Raji (cell line): Measurements from ENCODE around the gene CYFIP2.

Experiments used
- POLR2A ChIP-seq: IDR thresholded peaks from 2 replicates; pipeline ENCODE4 v1.6.1; 2011; ENCODE audit warnings: low read depth, low read length, control low read depth; ENCODE audit not compliant: insufficient read depth

CYFIP2 gene

GRCh38 chr5:157290156-157290980 is 24.4 kb downstream of the CYFIP2 start:
- TF ChIP-seq POLR2A: no peak

DNA sequence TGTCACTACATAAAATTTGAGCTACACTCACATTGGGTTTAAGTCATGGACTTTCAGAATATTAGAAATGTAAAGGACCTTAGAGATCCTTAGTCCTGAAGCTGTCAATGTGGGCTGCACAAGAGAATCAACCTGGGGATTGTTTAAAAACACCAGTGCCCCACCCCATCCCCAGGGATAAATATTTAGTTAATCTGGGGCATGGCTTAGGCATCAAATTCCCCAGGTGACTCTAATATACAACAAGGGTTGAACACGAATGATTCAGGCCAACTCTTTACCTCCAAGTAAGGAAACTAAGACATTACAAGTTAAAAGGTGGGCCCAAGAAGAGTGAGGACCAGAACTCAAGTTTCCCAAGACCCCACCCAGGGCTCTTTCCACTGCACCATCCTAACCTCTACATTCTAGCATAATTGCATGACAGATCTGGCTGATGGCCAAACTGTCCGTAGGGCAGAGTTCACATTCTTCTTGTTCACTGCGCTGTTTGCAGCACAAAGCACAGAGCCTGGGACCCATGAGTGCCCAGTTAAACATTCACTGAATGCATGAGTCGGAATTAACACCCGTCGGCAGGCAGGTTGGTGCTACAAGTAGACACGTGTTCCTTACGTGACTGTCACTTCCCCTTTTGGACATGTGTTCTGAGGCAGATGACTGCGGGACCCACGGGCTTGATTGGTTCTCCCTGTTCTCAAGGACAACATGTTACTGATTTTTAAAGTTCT is 25.2 kb downstream of the CYFIP2 start:
- no peak for TF ChIP-seq POLR2A

- no peak for TF ChIP-seq POLR2A
Measured at GRCh38 chr5:157292599-157292998, 26.7 kb downstream of the CYFIP2 start.

- no peak for TF ChIP-seq POLR2A
Measured at GRCh38 chr5:157294407-157295091, 28.6 kb downstream of the CYFIP2 start.

DNA sequence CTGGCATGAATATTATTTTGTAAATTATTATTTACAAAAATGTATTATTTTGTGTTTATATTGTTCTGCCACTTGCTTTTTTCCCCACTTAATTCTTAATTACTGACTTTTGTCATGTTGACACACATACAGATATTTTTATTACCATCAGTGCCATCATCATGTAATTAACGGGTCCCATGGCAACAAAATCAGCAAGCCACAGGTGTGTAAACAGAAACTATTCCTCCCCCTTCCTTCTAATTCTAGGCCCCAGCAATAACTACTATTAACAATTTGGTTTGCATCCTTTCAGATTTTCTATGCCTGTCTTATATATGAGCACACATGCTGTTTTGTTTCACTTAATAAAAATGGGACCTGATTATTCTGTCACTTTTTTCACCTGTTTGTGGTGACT is 29.3 kb downstream of the CYFIP2 start:
- TF ChIP-seq POLR2A: no peak

- TF ChIP-seq POLR2A: no peak
Measured at GRCh38 chr5:157300564-157300963, 34.6 kb downstream of the CYFIP2 start.

DNA sequence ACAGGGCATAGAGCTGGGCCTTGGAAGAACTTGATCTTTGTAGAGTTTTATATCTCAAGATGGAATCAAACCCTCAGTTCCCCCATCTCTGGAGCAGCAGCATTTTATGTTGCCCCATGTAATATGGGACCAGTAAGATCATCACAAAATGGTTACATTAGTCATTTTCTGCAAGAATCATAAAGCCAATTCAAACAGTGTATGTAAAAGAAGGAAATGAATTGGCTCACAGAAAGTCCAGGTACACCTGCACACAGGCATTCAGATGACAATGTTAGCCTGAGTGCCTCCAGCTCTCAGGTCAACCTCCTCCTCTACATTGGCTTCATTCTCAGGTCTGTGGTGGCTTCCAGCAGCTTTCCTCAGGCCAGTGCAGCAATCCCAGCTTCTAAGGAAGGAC is 35.1 kb downstream of the CYFIP2 start:
- TF ChIP-seq POLR2A: no peak

DNA sequence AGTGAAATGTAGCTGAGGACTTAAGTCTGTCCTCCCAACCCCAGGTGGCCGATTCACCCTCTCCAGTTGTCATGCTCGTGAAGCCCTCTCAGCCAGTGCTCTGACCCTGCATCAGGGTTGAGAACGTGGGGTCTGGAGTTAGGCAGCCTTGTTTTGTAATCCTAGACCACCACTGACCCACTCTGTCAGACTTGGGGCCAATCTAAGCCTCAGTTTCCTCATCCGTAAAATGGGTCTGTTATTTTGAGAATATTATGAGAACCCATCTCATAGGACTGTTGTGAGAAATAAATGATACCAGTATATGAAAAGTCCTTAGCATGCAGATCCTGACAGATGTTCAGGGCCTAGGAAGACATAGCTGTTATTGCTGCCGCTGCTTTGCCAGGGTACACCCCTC is 37.1 kb downstream of the CYFIP2 start:
- no peak for TF ChIP-seq POLR2A

DNA sequence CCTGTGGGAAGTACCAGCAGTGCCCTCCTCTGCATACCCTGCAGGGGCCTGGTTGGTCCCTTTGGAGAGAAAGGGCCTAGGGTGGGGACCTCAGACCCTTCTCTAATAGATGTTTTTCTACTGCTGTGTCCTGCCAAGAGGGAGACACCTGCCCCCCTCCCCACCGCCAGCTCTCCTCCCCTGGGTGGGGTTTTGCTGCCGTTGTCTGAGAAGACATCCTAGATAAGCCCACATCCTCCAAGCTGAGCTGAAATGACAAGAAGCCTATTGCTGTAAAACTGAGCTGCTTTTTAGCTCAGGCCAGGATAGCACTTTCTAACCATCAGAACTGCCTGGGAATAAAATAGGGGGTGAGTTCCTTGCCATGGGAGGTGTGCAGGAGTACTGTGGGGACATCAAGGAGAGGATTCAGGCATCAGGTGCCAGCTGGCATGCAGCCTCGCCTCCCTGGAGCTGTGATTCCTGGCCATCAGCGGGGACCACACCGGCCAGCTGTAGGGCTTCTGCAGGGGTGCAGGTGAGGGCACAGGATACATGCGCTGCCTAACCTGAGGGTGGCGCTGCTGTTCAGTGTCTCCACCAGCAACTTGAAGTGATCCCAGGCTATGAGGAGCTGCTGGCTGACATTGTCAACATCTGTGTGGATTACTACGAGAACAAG is 37.9 kb downstream of the CYFIP2 start:
- TF ChIP-seq POLR2A: no peak

GRCh38 chr5:157306081-157306480 is 40.2 kb downstream of the CYFIP2 start:
- no peak for TF ChIP-seq POLR2A

DNA sequence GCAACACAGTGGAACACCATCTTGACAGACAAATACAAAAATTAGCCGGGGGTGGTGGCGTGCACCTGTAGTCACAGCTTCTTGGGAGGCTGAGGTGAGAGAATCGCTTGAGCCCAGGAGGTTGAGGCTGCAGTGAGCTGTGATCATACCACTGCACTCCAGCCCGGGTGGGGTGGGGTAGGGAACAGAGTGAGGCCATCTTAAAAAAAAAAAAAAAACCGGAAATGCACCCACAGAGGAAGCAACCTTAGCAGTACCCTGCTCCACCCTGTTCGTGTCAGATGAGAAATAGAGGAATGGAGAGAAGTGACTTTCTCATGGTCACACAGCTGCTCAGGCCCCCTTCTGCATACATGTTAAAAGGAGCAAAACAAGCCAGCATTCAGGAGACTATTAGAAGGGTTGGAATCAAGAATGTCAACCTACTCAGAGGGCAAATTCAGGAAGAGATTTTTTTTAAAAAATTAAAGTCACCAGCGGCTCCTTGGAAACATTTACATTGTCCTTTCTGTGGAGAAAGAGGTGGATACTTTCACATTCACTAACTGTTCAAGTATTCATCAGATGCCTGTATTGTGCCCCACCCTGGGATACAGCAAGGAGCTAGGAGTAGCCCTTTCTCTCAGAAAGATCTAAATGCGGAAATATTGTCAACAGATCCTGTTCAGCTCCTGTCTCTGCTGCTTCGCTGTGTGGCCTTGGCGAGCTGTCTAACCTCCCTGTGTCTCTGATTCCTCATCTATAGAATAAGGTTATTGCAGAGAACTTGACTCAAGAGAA is 41.0 kb downstream of the CYFIP2 start:
- TF ChIP-seq POLR2A: no peak

GRCh38 chr5:157308836-157309465 is 43.0 kb downstream of the CYFIP2 start:
- no peak for TF ChIP-seq POLR2A

DNA sequence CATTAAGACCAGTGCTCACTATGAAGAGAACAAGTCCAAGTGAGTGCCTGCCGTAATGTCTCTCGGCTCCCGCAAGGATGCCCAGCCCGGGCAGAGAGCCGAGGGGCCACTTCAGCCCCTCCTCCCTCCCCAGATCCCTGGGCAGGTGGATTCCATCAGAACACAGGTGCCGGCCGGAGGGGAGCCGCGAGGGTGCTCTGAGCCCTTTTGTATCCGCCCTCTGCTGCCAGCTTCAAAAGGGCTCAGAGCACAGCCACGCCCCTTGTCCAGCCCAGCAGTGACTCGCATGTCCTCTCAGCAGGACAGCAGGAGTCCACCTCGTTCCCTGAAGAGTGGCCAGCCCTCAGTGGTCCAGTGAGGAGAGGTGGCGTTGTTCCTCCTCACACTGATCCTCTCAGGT is 43.9 kb downstream of the CYFIP2 start:
- TF ChIP-seq POLR2A: no peak

GRCh38 chr5:157311595-157311994 is 45.7 kb downstream of the CYFIP2 start:
- TF ChIP-seq POLR2A: no peak

DNA sequence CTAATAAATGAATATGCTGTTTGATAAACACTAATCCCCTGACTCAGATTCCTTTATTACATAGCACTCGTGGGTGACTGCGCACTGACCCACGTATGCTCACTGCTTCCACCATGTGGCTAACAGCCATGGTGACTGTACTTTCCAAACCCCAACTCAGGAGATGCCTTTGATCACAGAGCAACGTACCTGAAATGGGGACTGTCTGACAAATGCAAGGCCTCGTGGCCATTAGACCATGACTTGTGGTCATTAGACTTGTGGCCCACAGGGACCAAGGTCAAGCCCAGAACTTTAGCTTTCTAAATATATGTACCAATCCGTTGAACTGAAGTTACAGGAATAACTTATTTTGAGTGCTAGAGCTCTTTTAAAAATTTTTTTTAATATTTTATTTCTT is 46.6 kb downstream of the CYFIP2 start:
- TF ChIP-seq POLR2A: no peak

GRCh38 chr5:157322581-157322980 is 56.7 kb downstream of the CYFIP2 start:
- TF ChIP-seq POLR2A: no peak
